Activated CD4-positive, alpha-beta T cell treated with anti-CD3 and anti-CD28 coated beads for 48 hours (primary cell): ENCODE measurements around the gene MAP7.
"Not testable (repeated sequence)": the region's sequence is repeated elsewhere in the genome, so short reads cannot be mapped to it uniquely, and the experiment has no call there.

Experiments
- DNase-seq: peaks from one replicate; pipeline ENCODE4 v3.0.0-alpha.2; 2020

MAP7 gene

DNA sequence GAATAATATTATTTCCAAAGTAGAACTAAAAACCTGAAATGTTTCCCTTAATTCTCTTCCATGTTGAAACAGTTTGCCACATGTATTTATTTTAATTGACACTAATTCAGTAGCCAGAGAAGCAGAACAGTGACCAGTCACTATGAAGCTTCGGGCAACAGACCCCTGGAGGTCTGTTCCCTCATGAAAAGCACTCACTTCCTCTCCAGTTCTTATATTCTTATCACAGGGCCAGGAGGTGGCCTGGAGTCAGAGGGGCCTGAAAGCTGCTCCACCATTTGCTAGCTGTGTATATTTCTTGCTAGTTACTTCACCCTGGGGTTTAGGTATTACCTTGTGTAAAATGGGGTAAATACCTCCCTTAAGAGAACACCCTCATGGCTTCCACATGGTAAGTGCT is 49.1 kb downstream of the MAP7 start:
- DNase-seq: no peak

- no peak for DNase-seq
These were observed 49.8 kb downstream of the MAP7 start for GRCh38 chr6:136500414-136500813.

GRCh38 chr6:136499370-136499769 is 50.9 kb downstream of the MAP7 start:
- no peak for DNase-seq

- DNase-seq: not testable (repeated sequence)
These were observed 53.8 kb downstream of the MAP7 start for GRCh38 chr6:136496449-136496848.

DNA sequence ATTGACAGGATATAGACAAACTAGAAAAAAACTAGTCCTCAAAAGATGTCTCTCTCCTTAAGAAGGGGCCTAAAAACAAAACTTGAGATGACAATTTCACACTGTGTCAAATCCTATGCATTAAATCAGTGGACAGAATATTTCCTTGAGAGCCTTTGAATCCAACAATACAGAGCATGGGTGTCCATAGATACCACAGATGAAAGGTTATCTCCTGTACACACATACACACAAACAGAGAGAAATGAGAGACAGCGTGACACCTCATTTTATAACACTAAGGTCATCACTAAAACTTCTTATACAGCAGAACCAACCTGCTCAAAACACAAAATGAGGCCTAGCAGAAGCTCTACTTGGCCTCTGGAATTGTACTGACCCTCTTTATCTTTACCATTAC is 55.5 kb downstream of the MAP7 start:
- no peak for DNase-seq

- DNase-seq: no peak
These were observed 56.2 kb downstream of the MAP7 start for GRCh38 chr6:136494059-136494458.

DNA sequence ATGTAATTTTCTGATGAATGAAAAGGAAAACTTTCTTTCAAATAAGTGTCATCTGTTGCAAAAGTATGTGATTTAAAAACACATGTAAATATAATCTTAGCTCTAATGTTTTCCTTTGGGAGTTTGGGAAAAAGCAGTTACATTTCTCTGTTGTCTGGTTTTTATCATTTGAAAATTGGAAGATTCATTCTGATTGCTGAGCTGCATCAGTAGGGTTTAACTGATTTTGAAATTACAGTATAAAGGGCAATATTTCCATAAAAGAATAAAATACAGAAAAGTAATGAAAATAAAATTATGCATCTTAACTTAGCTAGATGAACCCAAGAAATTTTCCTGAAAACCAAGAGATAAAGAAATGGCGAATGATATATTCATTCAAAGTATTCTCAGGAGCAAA is 57.8 kb downstream of the MAP7 start:
- DNase-seq: no peak

DNA sequence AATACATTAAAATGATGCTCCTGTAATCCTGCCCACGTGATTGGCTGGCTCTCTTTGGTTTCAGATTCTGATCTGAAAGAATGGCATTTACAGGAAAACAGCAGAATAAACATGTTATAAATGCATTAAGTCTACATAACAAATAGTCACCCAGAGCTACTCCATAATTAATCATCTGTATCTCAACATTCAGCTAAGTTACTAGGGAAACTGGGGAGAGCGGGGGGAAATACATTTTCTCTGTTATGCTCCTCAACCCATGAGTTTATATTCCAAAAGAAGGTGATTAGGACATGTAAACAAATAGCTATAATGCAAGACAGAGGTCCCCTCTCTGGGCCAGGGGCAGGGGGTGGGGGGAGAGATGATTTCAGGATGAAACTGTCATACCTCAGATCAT is 58.5 kb downstream of the MAP7 start:
- DNase-seq: no peak

DNA sequence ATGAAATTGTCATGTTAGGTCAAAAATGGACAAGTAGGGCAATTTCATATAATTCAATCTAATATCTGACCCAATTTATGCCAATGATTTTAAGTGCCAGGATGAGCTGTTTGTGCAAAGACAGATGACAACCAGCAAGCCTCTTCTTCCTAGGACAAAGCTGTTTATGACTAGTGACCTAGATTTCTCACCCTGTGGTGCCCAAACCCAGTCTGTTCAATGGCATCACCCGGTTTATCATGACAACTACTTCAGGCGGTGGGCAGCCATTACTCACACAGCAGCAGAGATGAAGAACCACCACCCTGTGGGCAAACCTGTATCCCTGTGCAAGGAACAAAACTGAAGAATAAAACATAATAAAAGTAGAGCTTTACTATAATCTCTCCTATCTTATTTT is 59.0 kb downstream of the MAP7 start:
- no peak for DNase-seq

DNA sequence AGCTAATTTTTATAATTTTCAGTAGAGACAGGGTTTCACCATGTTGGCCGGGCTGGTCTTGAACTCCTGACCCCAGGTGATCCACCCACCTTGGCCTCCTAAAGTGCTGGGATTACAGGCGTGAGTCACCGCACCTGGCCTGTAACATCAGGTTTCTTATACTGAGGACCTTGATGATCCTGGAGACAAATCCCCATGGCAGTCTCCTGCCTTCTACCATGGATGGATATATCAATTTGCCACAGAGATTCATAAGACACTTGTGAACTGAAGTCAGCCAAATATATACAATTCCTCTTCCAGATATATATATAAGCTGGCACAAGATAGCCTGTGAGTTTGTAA is 60.6 kb downstream of the MAP7 start:
- not testable (repeated sequence) for DNase-seq

DNA sequence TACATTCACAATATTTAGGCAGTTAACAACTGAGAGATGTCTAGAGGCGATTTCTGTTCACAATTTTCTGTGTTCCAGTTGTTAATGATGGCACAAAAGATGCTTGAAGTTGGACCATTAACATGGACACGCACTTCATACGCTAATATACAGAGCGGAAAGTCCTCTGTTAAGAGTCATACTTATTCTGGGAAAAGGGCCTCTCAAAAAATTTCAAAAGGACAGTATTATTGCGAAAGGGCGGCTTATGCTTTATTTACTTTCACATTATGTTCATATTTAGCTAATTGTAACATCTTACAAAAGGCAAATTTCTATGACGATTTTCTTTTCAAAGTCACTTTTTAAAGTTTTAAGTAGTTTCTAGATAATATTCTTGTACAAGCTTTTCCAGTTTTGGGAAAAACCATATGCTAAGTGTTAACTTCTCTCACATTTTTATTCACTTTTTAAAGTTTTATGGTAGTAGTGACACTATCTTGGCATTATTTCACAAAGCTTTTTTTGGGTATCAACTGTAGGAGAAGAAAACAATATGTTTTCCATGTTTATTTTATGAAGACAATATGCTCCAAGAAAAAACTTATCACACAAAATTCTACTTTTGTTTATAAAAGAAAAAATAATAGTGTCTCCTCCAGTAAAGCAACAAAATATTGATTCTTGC is 62.3 kb downstream of the MAP7 start:
- DNase-seq: no peak

GRCh38 chr6:136486357-136486756 is 63.9 kb downstream of the MAP7 start:
- no peak for DNase-seq

DNA sequence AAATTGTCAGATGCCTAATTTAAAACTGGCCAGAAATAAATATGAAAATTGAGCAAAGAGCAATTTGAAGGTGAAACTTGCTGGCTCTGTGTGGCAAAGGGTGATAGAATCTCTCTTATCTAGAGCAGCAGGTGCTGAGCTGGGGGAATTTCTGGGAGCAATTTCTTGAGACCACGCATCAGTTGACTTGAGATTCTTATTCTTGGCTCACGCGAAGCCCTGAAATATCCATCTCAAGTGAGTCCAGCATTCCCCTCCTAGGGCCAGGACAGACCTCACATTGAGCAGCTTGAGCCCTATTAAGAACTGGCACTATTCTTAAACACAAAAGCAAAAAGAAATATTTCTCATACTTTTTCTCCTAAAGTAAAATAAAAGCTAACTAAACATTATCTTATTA is 66.3 kb downstream of the MAP7 start:
- DNase-seq: no peak

- DNase-seq: not testable (repeated sequence)
These were observed 67.2 kb downstream of the MAP7 start for GRCh38 chr6:136483005-136483404.

- no peak for DNase-seq
These were observed 72.7 kb downstream of the MAP7 start for GRCh38 chr6:136477548-136477947.

DNA sequence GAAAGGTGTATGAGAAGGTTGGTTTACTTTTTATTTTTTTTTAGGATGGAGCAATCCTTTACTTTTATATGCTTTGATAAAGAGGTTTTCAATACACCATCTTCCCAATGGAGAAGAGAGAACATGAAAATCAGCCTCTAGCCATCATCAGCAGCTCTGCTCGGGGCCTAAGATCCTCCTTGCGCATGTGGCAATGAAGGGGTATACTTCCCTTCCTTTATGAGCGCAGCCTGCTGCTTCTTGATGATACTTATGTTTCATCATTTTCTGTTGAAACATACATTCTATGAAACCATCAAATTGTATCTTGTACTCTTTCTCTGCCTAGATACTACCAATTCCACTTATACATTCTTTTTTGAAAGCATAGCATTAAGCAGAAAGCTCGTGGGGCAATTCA is 74.5 kb downstream of the MAP7 start:
- no peak for DNase-seq

DNA sequence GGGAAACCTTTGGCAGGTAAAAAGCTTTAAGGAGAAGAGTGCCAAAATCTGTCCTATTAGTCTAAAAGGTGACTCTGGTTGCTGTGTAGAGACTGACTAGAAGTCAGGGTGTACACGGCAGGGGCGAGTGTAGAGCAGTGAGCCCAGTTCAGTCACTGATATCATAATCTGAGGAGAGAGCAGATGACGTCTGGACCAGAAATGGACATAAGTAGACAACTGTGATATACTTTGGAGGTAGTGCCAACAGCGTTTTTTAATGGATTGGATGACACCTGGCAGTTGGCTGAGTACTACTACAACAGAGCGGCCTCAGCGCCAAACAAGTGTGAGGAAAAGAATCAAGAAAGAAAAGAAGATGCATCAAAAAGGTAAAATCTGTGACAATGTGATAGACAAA is 76.0 kb downstream of the MAP7 start:
- DNase-seq: no peak

DNA sequence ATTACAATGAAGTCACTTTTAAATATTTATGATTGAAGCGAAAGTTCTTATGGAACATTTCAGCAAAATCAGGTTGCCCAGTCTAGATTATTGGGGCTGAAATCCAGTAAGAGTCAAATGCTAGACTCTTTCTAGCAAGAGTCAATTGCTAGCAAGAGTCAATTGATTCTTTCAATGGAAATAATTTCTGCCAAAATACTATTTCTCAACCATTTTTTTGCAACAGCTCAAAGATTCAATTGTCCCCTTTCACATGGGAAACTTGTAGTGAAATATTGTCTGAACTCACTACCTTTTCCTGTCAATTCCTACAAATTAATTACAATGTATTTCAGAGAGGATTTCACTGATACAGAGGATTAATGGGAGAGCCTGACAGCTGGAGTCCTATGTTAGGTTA is 78.3 kb downstream of the MAP7 start:
- no peak for DNase-seq

DNA sequence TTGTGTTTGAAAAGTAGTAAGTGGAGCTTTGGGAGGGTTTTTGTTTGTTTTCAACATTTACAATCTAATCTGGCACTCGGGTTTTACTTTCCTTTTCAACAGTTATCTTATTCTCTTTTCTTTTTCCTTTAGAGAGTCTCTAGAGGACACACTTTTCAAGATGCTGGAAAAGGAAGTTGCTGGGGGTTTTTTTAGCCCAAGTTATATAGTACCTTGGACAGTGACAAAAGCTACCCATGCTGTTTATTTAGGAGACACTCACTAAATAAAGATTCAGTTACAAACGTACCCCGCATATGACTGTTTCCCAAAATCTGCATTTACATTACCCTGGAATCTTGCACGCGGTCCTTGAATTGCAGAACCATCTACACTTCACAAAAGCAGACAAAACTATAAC is 78.8 kb downstream of the MAP7 start:
- no peak for DNase-seq

DNA sequence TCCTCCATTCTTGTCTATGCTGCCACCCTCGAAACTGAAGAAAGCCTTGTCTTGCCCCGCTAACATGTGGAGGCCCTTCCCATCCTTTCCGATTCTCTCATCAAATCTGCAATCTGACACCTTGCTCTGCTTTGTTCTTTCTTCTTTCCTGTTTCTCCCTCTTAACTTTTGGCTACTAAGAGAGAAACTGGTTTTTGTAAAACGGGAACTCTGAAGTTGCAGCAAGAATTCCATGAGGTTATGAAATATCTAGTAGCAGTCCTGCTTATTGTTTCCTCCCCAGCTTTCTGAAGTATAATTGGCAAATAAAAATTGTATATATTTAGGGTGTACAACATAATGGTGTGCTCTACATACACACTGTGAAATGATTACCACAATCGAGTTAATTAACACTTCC is 80.2 kb downstream of the MAP7 start:
- DNase-seq: no peak

DNA sequence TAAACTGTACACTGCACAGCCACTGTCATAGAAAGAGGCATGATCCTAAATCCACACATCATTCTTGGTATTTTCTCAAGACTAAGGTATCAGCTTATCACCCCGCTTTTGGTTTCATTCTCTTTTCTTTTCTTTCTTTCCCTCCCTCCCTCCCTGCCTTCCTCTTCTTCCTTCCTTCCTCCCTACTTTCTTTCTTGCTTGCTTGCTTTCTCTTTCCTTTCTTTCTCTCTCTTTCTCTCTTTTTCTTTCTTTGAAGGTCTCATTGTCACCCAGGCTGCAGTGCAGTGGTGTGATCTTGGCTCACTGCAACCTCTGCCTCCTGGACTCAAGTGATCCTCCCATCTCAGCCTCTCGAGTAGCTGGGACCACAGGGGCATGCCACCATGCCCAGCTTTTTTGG is 81.1 kb downstream of the MAP7 start:
- DNase-seq: no peak

DNA sequence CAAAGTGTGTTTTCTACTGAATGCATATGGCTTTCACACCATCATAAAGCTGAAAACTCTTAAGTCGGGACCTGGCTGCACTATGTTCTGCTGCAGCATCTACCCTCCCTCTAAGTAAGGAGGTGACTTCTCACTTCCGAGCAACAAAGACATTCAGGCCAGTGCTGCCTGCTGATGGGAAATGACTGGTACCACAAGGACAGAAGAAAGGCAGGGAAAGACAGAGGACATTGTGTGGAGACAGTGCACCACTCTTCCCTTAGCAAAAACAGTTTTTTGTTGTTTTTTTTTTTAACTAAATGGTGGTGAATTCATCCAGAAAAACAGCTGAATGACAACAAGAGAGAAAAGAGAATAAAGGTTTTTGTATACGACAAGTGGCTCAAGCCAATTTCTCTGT is 81.5 kb downstream of the MAP7 start:
- DNase-seq: no peak

DNA sequence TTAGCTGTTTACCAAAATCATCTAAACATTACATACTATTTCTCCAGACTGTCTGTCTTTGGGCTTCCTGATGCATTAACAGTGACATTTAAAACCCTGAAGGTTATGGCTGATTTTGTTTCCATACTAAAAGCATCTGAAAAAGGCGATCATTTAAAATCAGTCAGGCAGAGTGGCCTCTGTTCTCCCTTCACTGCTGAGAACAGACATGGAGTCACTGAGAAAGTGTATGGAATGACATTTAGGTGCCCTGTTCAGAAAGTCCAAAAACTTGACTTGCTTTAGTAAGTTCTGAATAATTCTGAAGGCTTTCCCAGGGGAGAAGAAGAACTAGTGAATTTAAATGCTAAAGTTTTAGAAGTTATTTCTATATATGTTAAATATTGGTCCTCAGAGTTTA is 83.0 kb downstream of the MAP7 start:
- no peak for DNase-seq

- DNase-seq: no peak
These were observed 83.4 kb downstream of the MAP7 start for GRCh38 chr6:136466777-136467176.

DNA sequence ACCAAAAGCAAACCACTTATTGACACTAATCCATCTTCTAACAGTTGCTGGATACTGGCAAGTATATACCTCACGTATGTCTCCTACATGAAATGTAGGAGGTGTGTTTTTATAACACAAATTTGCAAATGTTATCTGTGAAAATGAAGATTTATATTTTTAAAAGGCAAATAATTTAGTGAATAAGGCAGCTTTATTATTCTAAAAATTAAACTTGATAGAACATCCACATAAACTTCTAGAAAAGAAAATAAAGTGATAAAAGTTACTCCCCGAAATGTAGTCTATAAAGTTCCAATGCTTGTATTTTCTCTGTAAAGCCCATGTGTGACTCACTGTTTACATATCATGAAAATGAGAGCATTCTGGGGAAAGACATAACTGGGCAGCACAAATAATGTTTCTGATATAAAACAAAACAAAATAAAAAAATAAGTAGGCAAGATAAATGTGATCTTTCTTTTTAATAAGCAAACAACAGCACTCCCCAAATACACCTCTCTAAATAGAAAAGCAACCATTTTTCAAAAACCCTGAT is 84.4 kb downstream of the MAP7 start:
- DNase-seq: no peak

DNA sequence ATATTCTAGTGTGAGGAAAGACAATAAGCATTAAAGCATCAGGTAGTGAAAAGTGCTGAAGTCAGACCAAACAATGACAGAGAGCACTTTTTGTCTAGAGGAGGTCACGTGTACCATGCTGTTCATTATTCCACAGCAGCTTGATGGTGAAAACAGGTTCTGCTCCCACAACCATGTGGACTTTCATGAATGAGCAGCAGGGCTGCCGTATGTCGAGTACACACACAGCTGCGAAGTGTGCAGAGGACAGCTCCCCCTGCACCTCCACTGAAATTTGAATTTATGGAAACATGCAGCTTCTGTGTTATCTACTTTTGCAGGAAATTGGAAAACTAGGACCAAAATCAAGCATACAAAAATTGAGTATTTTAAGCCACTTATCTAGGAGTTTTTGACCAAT is 85.3 kb downstream of the MAP7 start:
- DNase-seq: no peak
